K562 (cell line): ENCODE data around the gene C16orf96. TPM values are rescaled to one million over a fixed set of nuclear protein-coding genes. Genes with fewer than 3 reads are reported as not detected.

Experiments
- ATAC-seq: fragments of 200-7000 bp; cut with Tn5 transposase; 3 replicates; pipeline ENCODE4 v1.9.1; 2020; ENCODE audit warnings: moderate library complexity
- BruUV-seq: library from RNA; stranded (reverse); fragments of 400-500 nt; replicated peaks from 2 replicates; lab custom pipeline; 2021; lab: Mats Ljungman, UMichigan
- CTCF ChIA-PET: fragments of 300-600 bp; formaldehyde crosslinking; extraction: SDS; loops from one replicate; lab custom pipeline; 2021; ENCODE audit warnings: low intra/inter-chr PET ratio; lab: Yijun Ruan, JAX
- POLR2A ChIA-PET: fragments of 300-600, 350-650 bp; sonication (Branson Sonifier 250); formaldehyde crosslinking; extraction: SDS; loops from one replicate; lab custom pipeline; 2021; ENCODE audit warnings: antibody characterized with exemption, inconsistent platforms; lab: Yijun Ruan, JAX
- DNase-seq, 4 experiments: peaks; one replicate each; pipeline versions ENCODE4 v3.0.0 to v3.0.0-alpha.2; 2011 to 2018; ENCODE audit warnings: low spot score in 3 of 4, mixed read lengths in 3 of 4; ENCODE audit errors: extremely low read depth in 1 of 4
- FAIRE-seq: peaks from 2 replicates; lab custom pipeline; 2011; peaks lifted over from hg19 to GRCh38; lab: Jason Lieb, UNC
- H2AFZ ChIP-seq: 2 replicates; pipeline ENCODE4 v1.6.0; 2011; ENCODE audit warnings: low read depth, low read length, control low read depth, inconsistent platforms
- H3K27ac ChIP-seq: fragments of 200-600 bp; 3 replicates; pipeline ENCODE4 v1.8.0; 2011; ENCODE audit warnings: low read depth, mild to moderate bottlenecking, control low read depth, inconsistent platforms, low read length, moderate library complexity, mixed read lengths; ENCODE audit errors: extremely low read depth
- H3K27me3 ChIP-seq, 2 experiments: fragments of 300-600 bp in 1 of 2; 2 replicates in 1 of 2; 3 replicates in 1 of 2; pipeline versions ENCODE4 v1.6.0 to v1.8.0; 2011; ENCODE audit warnings: inconsistent platforms in 2 of 2, low read length in 2 of 2, mild to moderate bottlenecking in 1 of 2, mixed read lengths in 1 of 2, moderate library complexity in 1 of 2; ENCODE audit not compliant: control insufficient read depth in 2 of 2, insufficient read depth in 2 of 2
- H3K36me3 ChIP-seq: fragments of 300-600 bp; 3 replicates; pipeline ENCODE4 v1.8.0; 2011; ENCODE audit warnings: mild to moderate bottlenecking, low read length, inconsistent platforms; ENCODE audit not compliant: control insufficient read depth, insufficient read depth
- H3K4me1 ChIP-seq, 2 experiments: fragments of 200-600 bp in 1 of 2; replicated peaks in 1 of 2; 2 replicates in 1 of 2; 3 replicates in 1 of 2; pipeline versions ENCODE4 v1.5.1 to v1.8.0; 2011; ENCODE audit warnings: inconsistent platforms in 2 of 2, low read length in 2 of 2, mild to moderate bottlenecking in 1 of 2, mixed read lengths in 1 of 2, moderate library complexity in 1 of 2; ENCODE audit not compliant: control insufficient read depth in 2 of 2, insufficient read depth in 2 of 2
- H3K4me2 ChIP-seq: 2 replicates; pipeline ENCODE4 v1.6.1; 2011; ENCODE audit warnings: low read length, control low read depth, inconsistent platforms, mixed read lengths; ENCODE audit not compliant: insufficient read depth
- H3K4me3 ChIP-seq: fragments of 200-600 bp; sonication (generic), shearing (Covaris generic); 2 replicates; pipeline ENCODE4 v1.5.1; 2016; ENCODE audit warnings: control low read depth, inconsistent platforms
- H3K79me2 ChIP-seq: fragments of 200-600 bp; 3 replicates; pipeline ENCODE4 v1.8.0; 2011; ENCODE audit warnings: low read length, inconsistent platforms; ENCODE audit not compliant: control insufficient read depth, insufficient read depth
- H3K9ac ChIP-seq, 2 experiments: 2 replicates each; pipeline versions ENCODE4 v1.6.0 to v1.6.1; 2011; ENCODE audit warnings: low read depth in 2 of 2, low read length in 2 of 2, control low read depth in 1 of 2, inconsistent platforms in 1 of 2, mild to moderate bottlenecking in 1 of 2, mixed read lengths in 1 of 2; ENCODE audit not compliant: insufficient read depth in 1 of 2
- H3K9me1 ChIP-seq: one replicate; pipeline ENCODE4 v1.6.0; 2011; ENCODE audit warnings: inconsistent platforms, mild to moderate bottlenecking, low read length, moderate library complexity; ENCODE audit not compliant: control insufficient read depth, insufficient read depth
- H3K9me3 ChIP-seq: replicated peaks from 2 replicates; pipeline ENCODE4 v1.5.1; 2011; ENCODE audit warnings: low read depth, low read length, inconsistent platforms; ENCODE audit not compliant: control insufficient read depth, insufficient read depth
- H4K20me1 ChIP-seq: replicated peaks from 2 replicates; pipeline ENCODE4 v1.6.1; 2011; ENCODE audit warnings: low read length, inconsistent platforms, mixed read lengths; ENCODE audit not compliant: control insufficient read depth, insufficient read depth
- ARID1B ChIP-seq: fragments of 450-650 bp; IDR thresholded peaks from 2 replicates; pipeline ENCODE4 v1.6.1; 2016; ENCODE audit warnings: antibody characterized with exemption, mild to moderate bottlenecking, inconsistent platforms
- ARID2 ChIP-seq: fragments of 450-650 bp; IDR thresholded peaks from 2 replicates; pipeline ENCODE4 v1.6.1; 2017; ENCODE audit warnings: antibody characterized with exemption, mild to moderate bottlenecking
- CBX5 ChIP-seq: IDR thresholded peaks from 2 replicates; pipeline ENCODE4 v1.6.1; 2014; ENCODE audit warnings: low read depth, borderline replicate concordance
- MAFK ChIP-seq: IDR thresholded peaks from 2 replicates; pipeline ENCODE4 v1.6.1; 2011; ENCODE audit warnings: low read length, improper control_type of control experiment
- MEF2D ChIP-seq: conservative IDR thresholded peaks from 2 replicates; pipeline ENCODE4 v1.6.1; 2016; ENCODE audit warnings: low read depth, missing genetic modification characterization, missing compliant biosample characterization
- MTA1 ChIP-seq: fragments of 450-650 bp; IDR thresholded peaks from 2 replicates; pipeline ENCODE4 v1.6.1; 2017; ENCODE audit warnings: borderline replicate concordance
- NEUROD1 ChIP-seq: fragments of 150-350 bp; IDR thresholded peaks from 2 replicates; pipeline ENCODE4 v1.6.1; 2014; ENCODE audit warnings: borderline replicate concordance, low read length, low read depth; ENCODE audit not compliant: partially characterized antibody
- RBM34 ChIP-seq: fragments of 200-400 bp; formaldehyde crosslinking; IDR thresholded peaks from 2 replicates; pipeline ENCODE4 v1.6.1; 2018; ENCODE audit warnings: low read length, borderline replicate concordance; ENCODE audit not compliant: insufficient read depth
- TSC22D4 ChIP-seq: fragments of 450-650 bp; IDR thresholded peaks from 2 replicates; pipeline ENCODE4 v1.6.1; 2016; ENCODE audit warnings: missing genetic modification characterization, missing biosample characterization, control low read depth
- ZC3H8 ChIP-seq: fragments of 450-650 bp; IDR thresholded peaks from 2 replicates; pipeline ENCODE4 v1.6.1; 2017
- ZNF121 ChIP-seq: sonication (generic); formaldehyde crosslinking; conservative IDR thresholded peaks from 2 replicates; pipeline ENCODE4 v1.8.0; 2022; ENCODE audit warnings: missing genetic modification reagents
- ZNF347 ChIP-seq: fragments of 450-650 bp; formaldehyde crosslinking; IDR thresholded peaks from 2 replicates; pipeline ENCODE4 v1.4.0; 2020; ENCODE audit warnings: low read depth, mild to moderate bottlenecking, moderate library complexity
- WGBS: fragments of 100-300 bp; shearing (Covaris generic); methylation state at CpG from one replicate; pipeline ENCODE4 v1.1.6; 2016; ENCODE audit warnings: low coverage, mixed read lengths; ENCODE audit not compliant: insufficient coverage; ENCODE audit errors: missing lambda C conversion rate; 5-methylcytosine and 5-hydroxymethylcytosine counted together
- in situ Hi-C: fragments of 300-500 bp; cut with MboI; formaldehyde crosslinking; loops from 4 replicates; pipeline ENCODE4 v1.15.0; 2018; ENCODE audit warnings: inconsistent platforms, mixed read lengths
- intact Hi-C: fragments of 100-400 bp; cut with micrococcal nuclease; formaldehyde crosslinking; loops from 2 replicates; pipeline ENCODE4 v1.14.2; 2022
- polyA plus RNA-seq, 8 experiments: library from polyadenylated mRNA; depleted of rRNA in 4 of 8; stranded (reverse) in 5 of 8; unstranded in 3 of 8; fragments of >200 nt; fragmentation: Nextera tagmentation in 2 of 8; fragmentation: Illumina TruSeq in 1 of 8; extraction: Ambion mirVana in 2 of 8; extraction: Trizol in 1 of 8; gene quantifications; 2 replicates each; pipeline versions ENCODE4 v1.2.1 to v1.2.3, GENCODE V29; 2011 to 2014; ENCODE audit warnings: inconsistent platforms in 1 of 8, missing spikeins in 1 of 8
- total RNA-seq, 7 experiments: library from RNA; depleted of rRNA in 6 of 7; stranded (reverse); fragments of >200 nt in 6 of 7; fragmentation: Illumina TruSeq in 2 of 7; extraction: Trizol in 2 of 7; gene quantifications; 2 replicates each; pipeline versions ENCODE4 v1.2.1 to v1.2.3, GENCODE V29; 2011 to 2021; ENCODE audit warnings: low replicate concordance in 1 of 7
- TF ChIP-seq, protein P1 (sequence below): fragments of 200-800 bp; sonication (Bioruptor generic); IDR thresholded peaks from 2 replicates; pipeline ENCODE4 v1.6.1; 2017; ENCODE audit warnings: missing genetic modification characterization, missing compliant biosample characterization
- TF ChIP-seq, protein P2 (sequence below): sonication (generic); formaldehyde crosslinking; IDR thresholded peaks from 2 replicates; pipeline ENCODE4 v1.8.0; 2022; ENCODE audit warnings: mild to moderate bottlenecking, low read depth, missing genetic modification reagents

C16orf96 gene
- total and polyA plus RNA-seq, 9 of the 15 experiments (the other 6 are each of a cell fraction or from before 2014, with no cell fraction given) = not detected

DNA sequence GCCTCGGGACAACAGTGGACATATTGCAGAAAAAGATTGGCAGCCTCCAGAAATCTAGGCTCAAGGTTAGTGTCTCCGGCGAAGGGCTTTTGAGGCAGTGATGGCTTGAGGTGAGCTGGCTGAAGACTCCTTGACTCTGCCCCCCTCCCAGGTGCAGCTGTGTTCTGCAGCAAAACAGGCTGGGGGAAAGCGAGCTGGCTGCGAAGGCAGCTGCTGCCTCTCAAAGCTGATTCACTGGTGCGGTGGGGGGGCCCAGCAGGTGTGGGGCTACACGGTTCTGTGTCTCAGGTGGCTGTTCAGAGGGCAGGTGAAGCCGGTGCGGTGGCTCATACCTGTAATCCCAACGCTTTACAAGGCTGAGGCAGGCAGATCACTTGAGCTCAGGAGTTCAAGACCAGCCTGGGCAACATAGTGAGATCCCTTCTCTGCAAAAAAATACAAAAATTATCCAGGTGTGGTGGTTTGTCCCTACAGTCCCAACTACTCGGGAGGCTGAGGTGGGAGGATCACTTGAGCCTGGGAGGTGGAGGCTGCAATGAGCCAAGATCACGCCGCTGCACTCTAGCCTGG, 22.9 kb downstream of the C16orf96 start:
- Histone ChIP-seq H4K20me1 (no peaks in the 10 kb centered on the region), H3K9ac (peak overlapping the region in 1 of 2 experiments; percentile 2; a peak in 1 of 4 replicates), H3K27ac (no peak overlapping the region), H3K4me3 (no peak overlapping the region), H3K9me3 (no peaks in the 10 kb centered on the region), H3K9me1 (no peaks in the 10 kb centered on the region), H3K27me3 (peaks cover 7 to 56% of the 10 kb centered on the region in 2 experiments; a peak in 4 of 5 replicates), H3K4me1 (peaks cover 0 to 3% of the 10 kb centered on the region in 2 experiments; a peak in 1 of 5 replicates), H3K36me3 (no peaks in the 10 kb centered on the region), H3K4me2 (no peak overlapping the region), H2AFZ (no peak overlapping the region), H3K79me2 (no peaks in the 10 kb centered on the region)
- intact Hi-C loops (no loop called here), in situ Hi-C loops (no loop called here)
- TF ChIP-seq ZC3H8 = no peak
- 0 out of 2 replicates have a peak, but pooled peaks have one; percentile 22 for TF ChIP-seq ZNF121 (CRISPR knock-in tag)
- peak in 3 of 4 experiments; percentile 2 to 4 (median 4) for DNase-seq
- no peak for FAIRE-seq
- POLR2A ChIA-PET = interaction anchor here (1.0 kb wide), 1 partner anchor 33 kb away, joined by 3 read pairs; no protein-coding TSS in a partner anchor
- 18% methylated on average over 9 of the region's 13 CpGs for WGBS
- CTCF ChIA-PET = no interaction called here
- no peak for ATAC-seq
- no TSS peak for BruUV-seq

DNA sequence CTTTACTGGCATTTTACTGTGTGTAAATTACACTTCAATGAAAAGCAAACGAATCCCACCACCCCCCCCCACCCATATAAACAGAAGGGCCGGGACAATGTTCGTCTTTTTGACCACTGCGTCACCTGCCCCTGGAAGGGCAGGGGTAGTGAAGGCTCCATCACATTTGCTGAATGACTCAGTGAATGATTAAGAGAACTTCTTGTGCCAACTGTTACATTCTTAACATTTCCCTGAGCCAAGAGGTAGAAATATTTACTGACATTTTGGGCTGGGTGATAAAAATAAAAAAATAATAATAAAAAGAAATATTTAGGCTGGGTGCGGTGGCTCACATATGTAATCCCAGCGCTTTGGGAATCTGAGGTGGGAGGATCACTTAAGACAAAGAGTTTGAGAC, 24.1 kb downstream of the C16orf96 start:
- H3K9ac ChIP-seq = no peak overlapping the region
- no peaks in the 10 kb centered on the region for H4K20me1 ChIP-seq
- H3K27ac ChIP-seq = no peak overlapping the region
- ATAC-seq (no peak), FAIRE-seq (no peak), DNase-seq (peak in 1 of 4 experiments; percentile 1)
- intact Hi-C loops = no loop called here
- peaks cover 0 to 3% of the 10 kb centered on the region in 2 experiments; a peak in 1 of 5 replicates for H3K4me1 ChIP-seq
- in situ Hi-C loops = no loop called here
- BruUV-seq = no TSS peak
- CTCF ChIA-PET = no interaction called here
- no peaks in the 10 kb centered on the region for H3K36me3 ChIP-seq
- POLR2A ChIA-PET = interaction anchor here (0.6 to 1.1 kb wide), 2 partner anchors 93 to 380 kb away, joined by 3 read pairs; no protein-coding TSS in a partner anchor
- 14% methylated on average over 5 of the region's 6 CpGs for WGBS
- H3K4me2 ChIP-seq = no peak overlapping the region
- no peak overlapping the region for H3K4me3 ChIP-seq
- H3K9me3 ChIP-seq = no peaks in the 10 kb centered on the region
- H3K9me1 ChIP-seq = no peaks in the 10 kb centered on the region
- no peak overlapping the region for H2AFZ ChIP-seq
- peaks cover 5 to 45% of the 10 kb centered on the region in 2 experiments; a peak in 4 of 5 replicates for H3K27me3 ChIP-seq
- H3K79me2 ChIP-seq = no peaks in the 10 kb centered on the region
- TF ChIP-seq RBM34 (no peak), ZNF347 (CRISPR knock-in tag) (no peak), MEF2D (no peak), NEUROD1 (no peak), ARID2 (no peak), TSC22D4 (tag) (no peak), ARID1B (no peak), MAFK (no peak), MTA1 (no peak), CBX5 (no peak)
- TF ChIP-seq, protein P1, sequence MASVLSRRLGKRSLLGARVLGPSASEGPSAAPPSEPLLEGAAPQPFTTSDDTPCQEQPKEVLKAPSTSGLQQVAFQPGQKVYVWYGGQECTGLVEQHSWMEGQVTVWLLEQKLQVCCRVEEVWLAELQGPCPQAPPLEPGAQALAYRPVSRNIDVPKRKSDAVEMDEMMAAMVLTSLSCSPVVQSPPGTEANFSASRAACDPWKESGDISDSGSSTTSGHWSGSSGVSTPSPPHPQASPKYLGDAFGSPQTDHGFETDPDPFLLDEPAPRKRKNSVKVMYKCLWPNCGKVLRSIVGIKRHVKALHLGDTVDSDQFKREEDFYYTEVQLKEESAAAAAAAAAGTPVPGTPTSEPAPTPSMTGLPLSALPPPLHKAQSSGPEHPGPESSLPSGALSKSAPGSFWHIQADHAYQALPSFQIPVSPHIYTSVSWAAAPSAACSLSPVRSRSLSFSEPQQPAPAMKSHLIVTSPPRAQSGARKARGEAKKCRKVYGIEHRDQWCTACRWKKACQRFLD (CRISPR knock-in tag) = no peak
- TF ChIP-seq, protein P2, sequence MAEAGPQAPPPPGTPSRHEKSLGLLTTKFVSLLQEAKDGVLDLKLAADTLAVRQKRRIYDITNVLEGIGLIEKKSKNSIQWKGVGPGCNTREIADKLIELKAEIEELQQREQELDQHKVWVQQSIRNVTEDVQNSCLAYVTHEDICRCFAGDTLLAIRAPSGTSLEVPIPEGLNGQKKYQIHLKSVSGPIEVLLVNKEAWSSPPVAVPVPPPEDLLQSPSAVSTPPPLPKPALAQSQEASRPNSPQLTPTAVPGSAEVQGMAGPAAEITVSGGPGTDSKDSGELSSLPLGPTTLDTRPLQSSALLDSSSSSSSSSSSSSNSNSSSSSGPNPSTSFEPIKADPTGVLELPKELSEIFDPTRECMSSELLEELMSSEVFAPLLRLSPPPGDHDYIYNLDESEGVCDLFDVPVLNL (CRISPR knock-in tag) = no peak
